Lower leg skin (tissue), 4 donors: ENCODE measurements around the gene RANBP3L. TPM values are rescaled to one million over a fixed set of nuclear protein-coding genes. Genes with fewer than 3 reads are reported as not detected.

Experiments used
- DNase-seq, 2 donors: peaks; one replicate each; pipeline ENCODE4 v3.0.0-alpha.2; 2019; ENCODE audit warnings: low spot score in 2 of 2
- H3K4me3 ChIP-seq: fragments of 200-600 bp; sonication (generic); 2 replicates; pipeline ENCODE4 v1.5.1; 2017; ENCODE audit warnings: mild to moderate bottlenecking, low read depth; ENCODE audit not compliant: poor library complexity, severe bottlenecking
- POLR2A ChIP-seq, 2 donors: fragments of 450-650 bp; IDR thresholded peaks; one replicate each; pipeline ENCODE4 v1.6.1; 2016 to 2017; ENCODE audit warnings: antibody characterized with exemption in 2 of 2, mild to moderate bottlenecking in 1 of 2, moderate library complexity in 1 of 2
- WGBS, 2 donors: methylation state at CpG; one replicate each; pipeline ENCODE4 v1.1.5; 2018; 5-methylcytosine and 5-hydroxymethylcytosine counted together
- intact Hi-C: fragments of 100-400 bp; cut with DNase I; formaldehyde crosslinking; loops from one replicate; pipeline ENCODE4 v1.15.0; 2023; ENCODE audit warnings: low total_unique reads
- total RNA-seq, 4 donors: library from RNA; depleted of rRNA; stranded (reverse); fragments of >200 nt; gene quantifications; one replicate each; pipeline ENCODE4 v1.1.0, GENCODE V29; 2016
- TF ChIP-seq, protein P1 (sequence below), 3 donors: fragments of 450-650 bp; IDR thresholded peaks; one replicate each; pipeline ENCODE4 v1.5.1; 2016; ENCODE audit warnings: antibody characterized with exemption in 3 of 3, mild to moderate bottlenecking in 3 of 3, moderate library complexity in 2 of 3

RANBP3L gene
- total RNA-seq, 4 donors from 2014 or later = 0.25 to 2.0 (median 1.5) TPM

DNA sequence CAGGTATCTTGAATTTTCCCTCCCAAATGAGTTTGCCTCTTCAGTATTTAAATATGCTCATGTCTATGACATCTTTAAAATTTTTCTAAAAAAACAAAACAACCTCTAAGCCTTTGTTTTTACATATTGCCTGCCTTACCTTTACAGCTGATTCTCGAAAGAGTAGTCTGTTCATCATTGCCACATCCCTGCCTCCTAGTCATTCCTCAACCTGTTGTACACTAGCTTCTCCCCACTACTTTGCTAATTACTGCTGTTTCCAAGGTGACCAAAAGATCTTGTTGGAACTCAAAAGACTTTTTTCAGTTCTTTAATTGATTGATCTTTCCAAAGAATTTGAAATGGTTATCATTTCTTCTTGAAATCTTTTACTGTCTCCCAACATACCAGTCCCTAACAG lies 58.0 kb downstream of the RANBP3L start:
- WGBS, 2 donors = 76 to 91% methylated on average over 1 of the region's 1 CpG
- TF ChIP-seq, protein P1, sequence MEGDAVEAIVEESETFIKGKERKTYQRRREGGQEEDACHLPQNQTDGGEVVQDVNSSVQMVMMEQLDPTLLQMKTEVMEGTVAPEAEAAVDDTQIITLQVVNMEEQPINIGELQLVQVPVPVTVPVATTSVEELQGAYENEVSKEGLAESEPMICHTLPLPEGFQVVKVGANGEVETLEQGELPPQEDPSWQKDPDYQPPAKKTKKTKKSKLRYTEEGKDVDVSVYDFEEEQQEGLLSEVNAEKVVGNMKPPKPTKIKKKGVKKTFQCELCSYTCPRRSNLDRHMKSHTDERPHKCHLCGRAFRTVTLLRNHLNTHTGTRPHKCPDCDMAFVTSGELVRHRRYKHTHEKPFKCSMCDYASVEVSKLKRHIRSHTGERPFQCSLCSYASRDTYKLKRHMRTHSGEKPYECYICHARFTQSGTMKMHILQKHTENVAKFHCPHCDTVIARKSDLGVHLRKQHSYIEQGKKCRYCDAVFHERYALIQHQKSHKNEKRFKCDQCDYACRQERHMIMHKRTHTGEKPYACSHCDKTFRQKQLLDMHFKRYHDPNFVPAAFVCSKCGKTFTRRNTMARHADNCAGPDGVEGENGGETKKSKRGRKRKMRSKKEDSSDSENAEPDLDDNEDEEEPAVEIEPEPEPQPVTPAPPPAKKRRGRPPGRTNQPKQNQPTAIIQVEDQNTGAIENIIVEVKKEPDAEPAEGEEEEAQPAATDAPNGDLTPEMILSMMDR (IDR thresholded peaks at IDR 0.05) = no peak
- no peak for TF ChIP-seq POLR2A (IDR thresholded peaks at IDR 0.05)
- DNase-seq = no peak
- intact Hi-C loops = no loop called here
- H3K4me3 ChIP-seq = no peak overlapping the region

DNA sequence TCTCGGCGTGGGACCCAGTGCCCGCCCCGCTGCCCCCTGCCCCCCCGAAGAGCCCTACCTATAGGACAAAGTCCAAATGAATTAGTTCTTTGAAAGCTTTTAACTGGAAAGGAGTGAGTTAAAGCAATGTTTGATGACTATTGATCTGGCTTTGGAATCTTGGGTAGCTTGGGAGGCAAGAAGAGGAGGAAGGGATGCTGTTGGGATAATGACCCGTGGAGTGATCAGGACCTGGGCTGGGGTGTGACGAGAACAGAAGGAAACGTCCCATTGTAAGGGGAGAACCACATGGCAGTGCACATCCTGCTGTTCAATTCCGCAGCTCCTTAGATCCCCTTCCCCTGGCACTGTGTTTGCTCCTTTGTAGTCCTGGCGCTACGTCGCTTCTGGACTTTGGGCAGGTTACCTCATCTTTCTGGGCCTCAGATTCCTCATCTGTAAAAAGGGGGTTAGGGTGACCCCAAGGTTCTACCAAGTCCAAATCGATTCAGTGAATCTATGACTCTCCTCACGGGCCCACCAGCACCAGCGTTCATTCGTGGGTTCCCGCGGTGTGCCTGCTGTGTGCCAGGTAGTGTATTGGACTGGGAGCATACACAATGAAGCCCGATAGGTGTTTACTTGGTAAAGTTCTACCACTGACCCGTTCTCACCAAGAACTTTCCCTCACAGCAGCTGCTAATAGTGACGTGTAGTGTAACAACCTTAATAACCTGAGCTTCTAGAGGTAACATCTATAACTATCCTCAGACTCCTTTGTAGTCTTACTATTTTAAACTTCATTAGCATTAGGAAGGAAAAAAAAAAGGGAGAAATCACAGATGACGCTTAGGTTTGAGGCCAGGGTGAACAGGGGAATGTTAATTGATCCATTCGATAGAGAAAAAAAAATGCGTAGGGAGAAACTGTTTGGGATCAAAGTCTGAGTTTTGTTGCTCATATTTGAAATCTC lies 58.9 kb downstream of the RANBP3L start:
- H3K4me3 ChIP-seq = peak overlapping the region; percentile 93
- DNase-seq = peak in 1 of 2 donors; percentile 83
- intact Hi-C loops = no loop called here
- WGBS, 2 donors = 58 to 64% methylated on average over 24 of the region's 24 CpGs
- no peak for TF ChIP-seq POLR2A (IDR thresholded peaks at IDR 0.05)
- TF ChIP-seq, protein P1 (IDR thresholded peaks at IDR 0.05) = no peak

DNA sequence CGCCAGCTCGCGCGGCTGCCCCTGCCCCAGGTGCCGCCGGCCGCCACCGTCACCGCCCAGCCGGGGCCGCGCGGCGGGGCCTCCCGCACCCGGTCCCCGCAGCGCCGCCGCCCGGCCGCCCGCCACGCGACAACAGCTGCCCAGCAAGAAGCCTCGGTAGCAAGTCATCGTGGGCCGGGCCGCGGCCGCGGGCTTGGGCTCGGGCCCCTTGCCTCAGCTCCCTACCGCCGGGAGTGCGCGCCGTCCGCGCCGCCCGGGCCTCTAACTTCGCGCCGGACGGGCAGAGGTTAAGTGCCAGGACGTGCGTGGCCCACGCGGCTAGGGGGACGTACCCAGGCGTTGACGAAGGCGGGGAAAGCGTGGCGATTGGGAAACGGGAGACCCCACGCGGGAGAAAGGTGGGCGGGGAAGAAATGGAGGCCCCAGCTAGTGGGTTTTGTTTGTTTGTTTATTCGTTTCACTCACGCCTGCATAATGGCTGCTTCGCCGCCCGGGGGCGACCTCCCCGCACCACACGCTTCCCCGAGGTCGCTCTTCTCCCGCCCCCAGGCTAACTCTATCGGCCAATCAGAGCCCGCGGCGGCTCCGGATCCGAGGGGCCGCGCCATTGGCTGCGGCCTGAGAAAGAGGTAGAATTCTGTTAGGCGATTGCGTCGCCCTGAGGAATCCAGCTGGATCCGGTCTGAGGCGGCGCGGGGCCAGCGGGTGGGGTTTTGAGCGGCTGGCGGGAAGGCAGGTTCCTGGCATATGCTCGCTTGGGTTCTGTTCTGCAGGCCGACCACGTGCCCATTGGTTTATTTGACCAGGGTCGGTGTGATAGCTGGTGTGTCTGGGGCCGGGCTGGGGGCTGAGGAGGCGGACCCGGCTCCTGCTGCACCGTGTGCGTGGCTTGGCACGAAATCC lies 59.8 kb downstream of the RANBP3L start, which contains the start of gene NADK2:
Gene NADK2, minus strand, starts transcription at position 295 of the 903 bp plus-strand sequence. Its CDS starts 127 bp downstream, at position 168.
- DNase-seq = peak; percentile 93 to 99
- intact Hi-C loops = no loop called here
- H3K4me3 ChIP-seq = peak within 1 kb of the TSS; percentile 93
- TF ChIP-seq POLR2A (IDR thresholded peaks at IDR 0.05) = no peak
- TF ChIP-seq, protein P1 (IDR thresholded peaks at IDR 0.05) = peak in 1 of 3 donors; percentile 62
- 1% methylated on average over 53 to 59 of the region's 100 CpGs for WGBS, 2 donors

DNA sequence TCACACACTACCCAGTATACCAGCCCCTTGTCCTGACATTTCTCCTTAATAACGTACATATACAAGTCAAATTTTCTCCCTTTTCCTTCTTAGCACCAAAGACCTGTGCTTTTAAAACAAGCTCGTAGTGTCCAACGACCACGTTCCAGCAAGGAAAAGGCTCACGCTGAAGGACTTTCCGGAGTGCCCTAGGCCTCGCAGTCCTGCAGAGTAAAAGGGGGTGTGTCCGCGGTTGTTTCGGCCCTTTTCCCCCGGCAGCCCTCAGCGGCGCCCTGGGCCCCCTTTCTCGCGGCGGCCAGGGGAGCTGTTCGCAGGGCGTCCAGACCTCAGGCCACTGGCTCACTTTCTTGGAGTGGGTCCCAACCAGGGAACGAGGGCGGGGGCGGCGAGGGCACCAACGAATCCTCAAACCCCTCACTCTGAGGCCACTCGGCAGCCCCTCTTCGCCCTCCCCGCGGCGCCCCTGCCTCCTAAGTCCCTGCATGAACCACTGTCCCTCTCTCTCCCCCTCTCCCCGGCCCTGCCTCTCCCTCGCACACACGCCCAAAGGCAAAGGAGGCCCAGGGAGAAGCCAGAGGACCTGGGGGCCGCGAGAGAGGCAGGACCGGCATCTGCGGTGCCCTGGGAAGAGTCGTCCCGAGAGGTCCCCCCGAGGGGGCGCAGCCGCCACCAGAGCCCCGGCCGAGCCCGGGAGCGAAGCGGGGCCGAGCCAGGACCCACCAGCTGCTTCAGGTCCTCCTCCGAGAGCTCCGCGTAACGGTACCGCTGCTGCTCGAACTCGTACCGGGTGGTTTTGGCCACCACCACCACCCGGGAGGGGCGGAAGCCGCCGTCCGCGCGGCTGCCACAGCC lies 60.7 kb downstream of the RANBP3L start:
- intact Hi-C loops = no loop called here
- peak; percentile 48 to 93 for DNase-seq
- 0 to 1% methylated on average over 25 to 37 of the region's 61 CpGs for WGBS, 2 donors
- peak overlapping the region; percentile 93 for H3K4me3 ChIP-seq
- TF ChIP-seq POLR2A (IDR thresholded peaks at IDR 0.05) = no peak
- TF ChIP-seq, protein P1 (IDR thresholded peaks at IDR 0.05) = no peak
